ENCODE measurements around the gene APBB1IP. TPM values are rescaled to one million over a fixed set of nuclear protein-coding genes. Genes with fewer than 3 reads are reported as not detected.

The APBB1IP gene
- total RNA-seq, 1 experiment from 2014 or later, result not detected

DNA sequence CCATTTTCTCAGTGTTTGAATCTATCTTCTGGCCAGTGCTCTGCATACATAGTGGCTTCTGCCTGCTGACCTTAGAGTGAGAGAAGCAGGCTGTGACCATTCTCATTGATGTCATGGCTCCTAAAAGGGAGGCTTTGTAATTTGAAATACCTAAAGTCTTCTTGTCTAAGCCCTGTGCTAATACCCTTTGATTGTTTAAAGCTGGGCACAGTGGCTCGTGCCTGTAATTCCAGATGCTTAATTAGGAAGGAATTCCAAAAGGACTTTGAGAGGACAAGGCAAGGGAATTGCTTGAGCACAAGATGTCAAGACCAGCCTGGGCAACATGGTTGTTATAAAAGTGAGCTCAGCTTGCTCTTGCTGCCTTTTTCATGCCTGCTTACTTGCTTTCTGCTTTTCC is 81.7 kb downstream of the APBB1IP start:
- no peak overlapping the region for H3K4ac ChIP-seq (ENCODE audit: low read depth, low read length)
- Mint-ChIP-seq H3K36me3 (ENCODE audit: insufficient read depth in 1 of 3, low read depth in 3 of 3) (peaks cover 0 to 10% (median 0%) of the 10 kb centered on the region in 3 experiments; a peak in 3 of 7 replicates), H3K4me1 (peaks cover 18 to 30% of the 10 kb centered on the region in 2 experiments), H3K9me3 (peaks cover 5 to 8% of the 10 kb centered on the region in 2 experiments; a peak in 4 of 5 replicates), H3K4me3 (no peak overlapping the region), H3K27me3 (ENCODE audit: low read depth) (no peaks in the 10 kb centered on the region), H3K27ac (no peak overlapping the region)
- H4K8ac ChIP-seq (replicated peaks; ENCODE audit: insufficient read length, low read depth, low read length), result no peak overlapping the region
- H3K9me3 ChIP-seq (ENCODE audit: control insufficient read depth, low read depth, low read length), result no peaks in the 10 kb centered on the region
- no peaks in the 10 kb centered on the region for H4K20me1 ChIP-seq (ENCODE audit: control insufficient read depth, insufficient read depth, insufficient read length)
- H3K23me2 ChIP-seq (ENCODE audit: insufficient read length, low read depth, low read length, poor library complexity, severe bottlenecking), result no peaks in the 10 kb centered on the region
- TF ChIP-seq, protein P1, sequence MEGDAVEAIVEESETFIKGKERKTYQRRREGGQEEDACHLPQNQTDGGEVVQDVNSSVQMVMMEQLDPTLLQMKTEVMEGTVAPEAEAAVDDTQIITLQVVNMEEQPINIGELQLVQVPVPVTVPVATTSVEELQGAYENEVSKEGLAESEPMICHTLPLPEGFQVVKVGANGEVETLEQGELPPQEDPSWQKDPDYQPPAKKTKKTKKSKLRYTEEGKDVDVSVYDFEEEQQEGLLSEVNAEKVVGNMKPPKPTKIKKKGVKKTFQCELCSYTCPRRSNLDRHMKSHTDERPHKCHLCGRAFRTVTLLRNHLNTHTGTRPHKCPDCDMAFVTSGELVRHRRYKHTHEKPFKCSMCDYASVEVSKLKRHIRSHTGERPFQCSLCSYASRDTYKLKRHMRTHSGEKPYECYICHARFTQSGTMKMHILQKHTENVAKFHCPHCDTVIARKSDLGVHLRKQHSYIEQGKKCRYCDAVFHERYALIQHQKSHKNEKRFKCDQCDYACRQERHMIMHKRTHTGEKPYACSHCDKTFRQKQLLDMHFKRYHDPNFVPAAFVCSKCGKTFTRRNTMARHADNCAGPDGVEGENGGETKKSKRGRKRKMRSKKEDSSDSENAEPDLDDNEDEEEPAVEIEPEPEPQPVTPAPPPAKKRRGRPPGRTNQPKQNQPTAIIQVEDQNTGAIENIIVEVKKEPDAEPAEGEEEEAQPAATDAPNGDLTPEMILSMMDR (conservative IDR thresholded peaks at IDR 0.05), result no peak
- no peak overlapping the region for H2BK120ac ChIP-seq (ENCODE audit: low read depth, low read length, poor library complexity, severe bottlenecking)
- DNase-seq, result no peak
- H3K18ac ChIP-seq (ENCODE audit: insufficient read length, low read depth, low read length), result no peak overlapping the region
- no peaks in the 10 kb centered on the region for H3K79me2 ChIP-seq (ENCODE audit: insufficient read depth, low read length)
- no peak overlapping the region for H2AK5ac ChIP-seq (ENCODE audit: insufficient read length, low read length)
- no peak overlapping the region for H4K91ac ChIP-seq (ENCODE audit: insufficient read length, low read depth, low read length)
- no peak overlapping the region for H4K5ac ChIP-seq (ENCODE audit: insufficient read length, low read depth, low read length)
- H2BK12ac ChIP-seq (ENCODE audit: insufficient read length, low read depth, low read length), result no peak overlapping the region
- H3K23ac ChIP-seq (ENCODE audit: insufficient read length, low read depth, low read length), result no peak overlapping the region
- no CpG with 5 or more reads among the region's 1 CpG for WGBS (ENCODE audit: extremely low coverage, insufficient read length, low lambda C conversion rate)
- H3K4me1 ChIP-seq (ENCODE audit: insufficient read depth, low read length), result no peaks in the 10 kb centered on the region; the same call in 1 of the 2 replicates
- no peak overlapping the region for H3K14ac ChIP-seq (ENCODE audit: insufficient read depth, low read length)
- no peaks in the 10 kb centered on the region for H3K79me1 ChIP-seq (ENCODE audit: insufficient read depth, low read depth, low read length, poor library complexity, severe bottlenecking)
- no peak overlapping the region for H2BK20ac ChIP-seq (ENCODE audit: low read depth, low read length, poor library complexity, severe bottlenecking)
- H3K9ac ChIP-seq (ENCODE audit: extremely low read depth, insufficient read length, low read length), result no peak overlapping the region
- no peak overlapping the region for H2BK5ac ChIP-seq (ENCODE audit: insufficient read length, low read length)
- no peak overlapping the region for H3T11ph ChIP-seq (ENCODE audit: low read length)
- no peak overlapping the region for H3K4me2 ChIP-seq (ENCODE audit: insufficient read depth, insufficient read length, low read length)
- no peak overlapping the region for H3K56ac ChIP-seq (ENCODE audit: insufficient read length, low read depth, low read length)
- no peak overlapping the region for H2AFZ ChIP-seq (ENCODE audit: low read length)
- H3K27ac ChIP-seq (ENCODE audit: insufficient read length, low read depth, low read length), result no peak overlapping the region
- no peaks in the 10 kb centered on the region for H3K27me3 ChIP-seq (ENCODE audit: insufficient read depth, low read length)
- H2BK15ac ChIP-seq (ENCODE audit: low read depth, low read length), result no peak overlapping the region

All from H9 (cell line).